H4 (cell line): ENCODE measurements around the gene ASCL4. TPM values are rescaled to one million over a fixed set of nuclear protein-coding genes. Genes with fewer than 3 reads are reported as not detected.

Source experiments
- total RNA-seq: library from RNA; depleted of rRNA; stranded (reverse); fragments of >200 nt; shearing (Covaris generic); gene quantifications from 2 replicates; pipeline ENCODE4 v1.2.3, GENCODE V29; 2014; rRNA removed

Gene ASCL4
- total RNA-seq, 1 experiment from 2014 or later = not detected

Other genes with a start within 250 kb of the ASCL4 start
- 78.2 and 80.7 TPM in 2 replicates for gene PWP1, start 88.9 kb upstream of the ASCL4 start, total RNA-seq
- gene PRDM4, start 13.6 kb upstream of the ASCL4 start, total RNA-seq = 20.3 and 35.0 TPM in 2 replicates